Natural killer cell (primary cell): ENCODE results near the gene HSPB2. TPM values are rescaled to one million over a fixed set of nuclear protein-coding genes. Genes with fewer than 3 reads are reported as not detected.

Experiments
- ATAC-seq, 3 donors: fragments of 150-1000 bp in 2 of 3; fragments of 200-7000 bp in 1 of 3; cut with Tn5 transposase; 1 replicate in 1 of 3; 2 replicates in 2 of 3; pipeline ENCODE4 v1.10.0; 2021; ENCODE audit warnings: mild to moderate bottlenecking in 2 of 3, moderate library complexity in 2 of 3
- DNase-seq, 2 donors: peaks; one replicate each; pipeline versions ENCODE4 v3.0.0 to v3.0.0-alpha.2; 2013 to 2021; ENCODE audit warnings: mixed read lengths in 1 of 2
- H3K27ac ChIP-seq: one replicate; pipeline ENCODE4 v1.5.1; 2013; ENCODE audit warnings: mild to moderate bottlenecking, low read length
- H3K27me3 ChIP-seq: one replicate; pipeline ENCODE4 v1.6.1; 2013; ENCODE audit warnings: low read length; ENCODE audit not compliant: control insufficient read depth, insufficient read depth
- H3K36me3 ChIP-seq: one replicate; pipeline ENCODE4 v1.6.1; 2013; ENCODE audit warnings: low read length; ENCODE audit not compliant: control insufficient read depth, insufficient read depth
- H3K4me1 ChIP-seq: one replicate; pipeline ENCODE4 v1.6.1; 2013; ENCODE audit warnings: low read length; ENCODE audit not compliant: control insufficient read depth, insufficient read depth
- H3K4me3 ChIP-seq: one replicate; pipeline ENCODE4 v1.5.1; 2013; ENCODE audit warnings: low read length
- H3K9me3 ChIP-seq: one replicate; pipeline ENCODE4 v1.6.1; 2013; ENCODE audit warnings: low read length; ENCODE audit not compliant: control insufficient read depth, insufficient read depth
- H3K27ac Mint-ChIP-seq, 2 donors: one replicate each; pipeline ENCODE4 v1.8.0; 2022; ENCODE audit warnings: mild to moderate bottlenecking in 2 of 2, mixed read lengths in 2 of 2, moderate library complexity in 1 of 2
- H3K27me3 Mint-ChIP-seq, 2 donors: one replicate each; pipeline ENCODE4 v1.8.0; 2022; ENCODE audit warnings: low read depth in 2 of 2, mixed read lengths in 2 of 2
- H3K36me3 Mint-ChIP-seq: one replicate; pipeline ENCODE4 v1.8.0; 2022; ENCODE audit warnings: mixed read lengths
- H3K4me1 Mint-ChIP-seq, 2 donors: one replicate each; pipeline ENCODE4 v1.8.0; 2022; ENCODE audit warnings: mixed read lengths in 2 of 2
- H3K4me3 Mint-ChIP-seq: one replicate; pipeline ENCODE4 v1.8.0; 2022; ENCODE audit warnings: mild to moderate bottlenecking, moderate library complexity, mixed read lengths
- H3K9me3 Mint-ChIP-seq, 2 donors: one replicate each; pipeline ENCODE4 v1.8.0; 2022; ENCODE audit warnings: mixed read lengths in 2 of 2
- CTCF ChIP-seq: fragments of 200-600 bp; IDR thresholded peaks from one replicate; pipeline ENCODE4 v1.8.0; 2022; ENCODE audit warnings: antibody characterized with exemption
- whole genome bisulfite sequencing: methylation state at CpG from one replicate; pipeline ENCODE4 v1.1.7; 2013; ENCODE audit warnings: missing lambda C conversion rate; ENCODE audit not compliant: insufficient coverage; 5-methylcytosine and 5-hydroxymethylcytosine counted together
- intact Hi-C: fragments of 100-400 bp; cut with micrococcal nuclease; formaldehyde crosslinking; loops from one replicate; pipeline ENCODE4 v1.14.2; 2022
- total RNA-seq, 4 donors: library from RNA; stranded (reverse); fragments of 120-200 nt in 1 of 4; gene quantifications; one replicate each; pipeline versions ENCODE4 v1.2.3 to v1.2.4, GENCODE V29; 2013 to 2022

The HSPB2 gene
- total RNA-seq, 3 donors from 2014 or later (not counting 1 experiment from before 2014, with no cell fraction given) = not detected

GRCh38 chr11:111957663-111958444, 45.3 kb downstream of the HSPB2 start:
- WGBS = 93% methylated on average over 12 of the region's 12 CpGs
- no peak overlapping the region for H3K4me3 ChIP-seq
- no peaks in the 10 kb centered on the region for H3K9me3 ChIP-seq
- Mint-ChIP-seq H3K27ac (no peak overlapping the region), H3K27me3 (peaks cover 0 to 6% of the 10 kb centered on the region in 2 donors), H3K9me3 (no peaks in the 10 kb centered on the region), H3K4me3 (no peak overlapping the region), H3K4me1 (no peaks in the 10 kb centered on the region), H3K36me3 (no peaks in the 10 kb centered on the region)
- no peaks in the 10 kb centered on the region for H3K27me3 ChIP-seq
- TF ChIP-seq CTCF = no peak
- DNase-seq (no peak), ATAC-seq (no peak)
- no peak overlapping the region for H3K27ac ChIP-seq
- H3K4me1 ChIP-seq = no peaks in the 10 kb centered on the region
- H3K36me3 ChIP-seq = no peaks in the 10 kb centered on the region
- intact Hi-C loops = no loop called here

- TF ChIP-seq CTCF = no peak
- H3K27ac ChIP-seq = no peak overlapping the region
- Mint-ChIP-seq H3K27ac (no peak overlapping the region), H3K4me3 (no peak overlapping the region), H3K4me1 (no peaks in the 10 kb centered on the region), H3K36me3 (no peaks in the 10 kb centered on the region), H3K9me3 (no peaks in the 10 kb centered on the region), H3K27me3 (peaks cover 0 to 6% of the 10 kb centered on the region in 2 donors)
- no peaks in the 10 kb centered on the region for H3K27me3 ChIP-seq
- ATAC-seq (no peak), DNase-seq (no peak)
- intact Hi-C loops = no loop called here
- H3K4me1 ChIP-seq = no peaks in the 10 kb centered on the region
- no peak overlapping the region for H3K4me3 ChIP-seq
- no peaks in the 10 kb centered on the region for H3K36me3 ChIP-seq
- H3K9me3 ChIP-seq = no peaks in the 10 kb centered on the region
- 93% methylated on average over 5 of the region's 5 CpGs for WGBS
Measured at GRCh38 chr11:111960916-111961315, 48.4 kb downstream of the HSPB2 start.

GRCh38 chr11:111961389-111962300, 49.1 kb downstream of the HSPB2 start:
- H3K4me3 Mint-ChIP-seq = no peak overlapping the region
- intact Hi-C loops = no loop called here
- no peak for ATAC-seq
- H3K27ac ChIP-seq = no peak overlapping the region
- no peaks in the 10 kb centered on the region for H3K4me1 Mint-ChIP-seq
- DNase-seq = no peak
- no peak overlapping the region for H3K27ac Mint-ChIP-seq
- no peaks in the 10 kb centered on the region for H3K36me3 Mint-ChIP-seq
- no peak overlapping the region for H3K4me3 ChIP-seq
- H3K27me3 Mint-ChIP-seq = peaks cover 0 to 6% of the 10 kb centered on the region in 2 donors
- H3K4me1 ChIP-seq = no peaks in the 10 kb centered on the region
- no peaks in the 10 kb centered on the region for H3K27me3 ChIP-seq
- no peaks in the 10 kb centered on the region for H3K9me3 Mint-ChIP-seq
- H3K9me3 ChIP-seq = no peaks in the 10 kb centered on the region
- 96% methylated on average over 5 of the region's 6 CpGs for WGBS
- H3K36me3 ChIP-seq = no peaks in the 10 kb centered on the region
- TF ChIP-seq CTCF = no peak

Other genes with a start within 250 kb of the HSPB2 start
- 10 to 100 TPM; 32.6 to 41.4 (median 40.8) TPM for gene PPP2R1B, start 146.3 kb upstream of the HSPB2 start, total RNA-seq
- 10 to 100 TPM; 30.6 to 37.1 (median 35.4) TPM for gene ALG9, start 41.2 kb upstream of the HSPB2 start, total RNA-seq
- gene FDXACB1, start 33.6 kb upstream of the HSPB2 start, total RNA-seq = 1 to 10 TPM; 2.0 to 4.0 (median 3.3) TPM
- gene CFAP68, start 33.2 kb upstream of the HSPB2 start, total RNA-seq = 1 to 10 TPM; 5.9 to 9.2 (median 7.6) TPM
- not detected for gene CRYAB, start 964 bp upstream of the HSPB2 start, total RNA-seq
- not detected for gene C11orf52, start 6.2 kb downstream of the HSPB2 start, total RNA-seq
- 1 to 10 TPM in 1 of 3 donors, under 1 TPM in 2; 0.26 to 1.0 (median 0.57) TPM for gene DIXDC1, start 24.6 kb downstream of the HSPB2 start, total RNA-seq
- 10 to 100 TPM; 12.6 to 16.2 (median 15.5) TPM for gene DLAT, start 112.7 kb downstream of the HSPB2 start, total RNA-seq
- gene PIH1D2, start 161.3 kb downstream of the HSPB2 start, total RNA-seq = not detected
- gene NKAPD1, start 161.6 kb downstream of the HSPB2 start, total RNA-seq = 10 to 100 TPM; 12.6 to 14.9 (median 13.3) TPM
- gene TIMM8B, start 174.0 kb downstream of the HSPB2 start, total RNA-seq = 10 to 100 TPM; 14.6 to 17.8 (median 17.0) TPM
- gene SDHD, start 174.1 kb downstream of the HSPB2 start, total RNA-seq = 10 to 100 TPM; 46.8 to 55.0 (median 52.3) TPM